Karpas-422 (cell line): ENCODE data around the gene CAND2. TPM values are rescaled to one million over a fixed set of nuclear protein-coding genes. Genes with fewer than 3 reads are reported as not detected.
A peak's percentile ranks its signal among the peaks of the same experiment; 100 is the strongest.

Experiments used
- DNase-seq: peaks from one replicate; pipeline ENCODE4 v3.0.0-alpha.2; 2015
- H2AFZ ChIP-seq: fragments of 200-600 bp; sonication (generic); 2 replicates; pipeline ENCODE4 v1.6.1; 2014; ENCODE audit warnings: antibody characterized with exemption, low read length, mixed read lengths
- H3K27ac ChIP-seq: fragments of 200-600 bp; sonication (generic); 2 replicates; pipeline ENCODE4 v1.5.1; 2014; ENCODE audit warnings: mild to moderate bottlenecking, low read length, moderate library complexity
- H3K27me3 ChIP-seq: fragments of 200-600 bp; sonication (generic); 2 replicates; pipeline ENCODE4 v1.6.1; 2014; ENCODE audit warnings: low read length, mixed read lengths
- H3K36me3 ChIP-seq: fragments of 200-600 bp; sonication (generic); 2 replicates; pipeline ENCODE4 v1.6.1; 2014; ENCODE audit warnings: low read length, mixed read lengths; ENCODE audit not compliant: insufficient read depth
- H3K4me1 ChIP-seq: fragments of 200-600 bp; sonication (generic); 2 replicates; pipeline ENCODE4 v1.6.1; 2014; ENCODE audit warnings: mild to moderate bottlenecking, low read length, mixed read lengths
- H3K4me2 ChIP-seq: fragments of 200-600 bp; sonication (generic); 2 replicates; pipeline ENCODE4 v1.6.1; 2014; ENCODE audit warnings: low read length, low read depth, mild to moderate bottlenecking; ENCODE audit not compliant: poor library complexity, severe bottlenecking
- H3K4me3 ChIP-seq: fragments of 200-600 bp; sonication (generic); 2 replicates; pipeline ENCODE4 v1.5.1; 2014; ENCODE audit warnings: mild to moderate bottlenecking, antibody characterized with exemption, low read length, mixed read lengths
- H3K79me2 ChIP-seq: fragments of 200-600 bp; sonication (generic); 2 replicates; pipeline ENCODE4 v1.6.1; 2014; ENCODE audit warnings: mild to moderate bottlenecking, low read length, mixed read lengths
- H3K9ac ChIP-seq: fragments of 200-600 bp; sonication (generic); 2 replicates; pipeline ENCODE4 v1.6.0; 2014; ENCODE audit warnings: low read length
- H3K9me2 ChIP-seq: fragments of 200-600 bp; sonication (generic), shearing (Covaris generic); replicated peaks from 2 replicates; pipeline ENCODE4 v1.6.0; 2014; ENCODE audit warnings: mild to moderate bottlenecking, low read length, moderate library complexity; ENCODE audit not compliant: insufficient read depth
- H3K9me3 ChIP-seq: fragments of 300-700, 200-600 bp; sonication (generic); 2 replicates; pipeline ENCODE4 v1.6.1; 2014; ENCODE audit warnings: low read length, mixed read lengths
- H4K20me1 ChIP-seq: fragments of 200-600 bp; sonication (generic); 2 replicates; pipeline ENCODE4 v1.6.1; 2014; ENCODE audit warnings: mild to moderate bottlenecking, antibody characterized with exemption, low read length, low read depth; ENCODE audit not compliant: insufficient read depth
- total RNA-seq: library from RNA; depleted of rRNA; stranded (reverse); fragments of >200 nt; shearing (Covaris generic); gene quantifications from 2 replicates; pipeline ENCODE4 v1.2.3, GENCODE V29; 2014; ENCODE audit warnings: low replicate concordance

CAND2 gene
- total RNA-seq, 1 experiment from 2014 or later = 13.0 TPM

- peak overlapping the region; percentile 65 for H3K4me3 ChIP-seq
These were observed 2.2 kb downstream of the CAND2 start for GRCh38 chr3:12798559-12799179.

GRCh38 chr3:12799525-12800440, 3.3 kb downstream of the CAND2 start:
- Histone ChIP-seq H3K36me3 (0 out of 2 replicates have a peak, but pooled peaks cover 3% of the 10 kb centered on the region), H4K20me1 (no peaks in the 10 kb centered on the region), H3K9ac (peak overlapping the region; percentile 60), H3K79me2 (0 out of 2 replicates have a peak, but pooled peaks cover 6% of the 10 kb centered on the region), H3K27me3 (no peaks in the 10 kb centered on the region), H3K27ac (peak overlapping the region; percentile 97), H3K9me3 (no peaks in the 10 kb centered on the region), H3K4me3 (no peak overlapping the region), H3K4me2 (peak overlapping the region; percentile 69), H3K4me1 (peaks cover 48% of the 10 kb centered on the region), H2AFZ (no peak overlapping the region), H3K9me2 (no peaks in the 10 kb centered on the region)
- DNase-seq = peak; percentile 51

More at GRCh38 chr3:12798559-12799179, 2.2 kb downstream of the CAND2 start:
- Histone ChIP-seq H3K4me2 (peak overlapping the region; percentile 69), H3K4me1 (peaks cover 43% of the 10 kb centered on the region), H4K20me1 (no peaks in the 10 kb centered on the region), H3K9ac (peak overlapping the region; percentile 60), H3K9me2 (no peaks in the 10 kb centered on the region), H3K79me2 (0 out of 2 replicates have a peak, but pooled peaks cover 6% of the 10 kb centered on the region), H3K36me3 (0 out of 2 replicates have a peak, but pooled peaks cover 3% of the 10 kb centered on the region), H3K27me3 (no peaks in the 10 kb centered on the region), H3K27ac (peak overlapping the region; percentile 97), H3K9me3 (no peaks in the 10 kb centered on the region), H2AFZ (no peak overlapping the region)
- DNase-seq = no peak

DNA sequence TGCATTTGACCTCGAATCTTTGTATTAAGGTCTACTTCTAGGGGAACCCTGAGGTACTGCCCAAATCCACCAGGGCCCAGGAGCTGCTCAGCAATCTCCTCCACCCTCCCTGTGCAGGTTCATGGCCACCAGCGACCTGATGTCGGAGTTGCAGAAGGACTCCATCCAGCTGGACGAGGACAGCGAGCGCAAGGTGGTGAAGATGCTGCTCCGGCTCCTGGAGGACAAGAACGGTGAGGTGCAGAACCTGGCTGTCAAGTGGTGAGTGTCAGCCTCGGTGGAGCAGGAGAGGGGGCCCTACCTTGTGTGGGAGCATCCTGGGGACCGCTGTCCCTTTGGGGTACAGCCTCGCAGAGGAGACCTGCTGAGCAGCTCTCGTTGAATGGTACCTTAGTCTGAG, 6.9 kb downstream of the CAND2 start:
- Histone ChIP-seq H2AFZ (no peak overlapping the region), H3K4me3 (no peak overlapping the region), H3K4me2 (no peak overlapping the region), H3K36me3 (peaks cover 21% of the 10 kb centered on the region), H3K79me2 (0 out of 2 replicates have a peak, but pooled peaks cover 6% of the 10 kb centered on the region), H3K27ac (no peak overlapping the region), H3K27me3 (no peaks in the 10 kb centered on the region), H3K4me1 (peaks cover 40% of the 10 kb centered on the region), H3K9ac (no peak overlapping the region), H3K9me2 (no peaks in the 10 kb centered on the region), H3K9me3 (no peaks in the 10 kb centered on the region), H4K20me1 (no peaks in the 10 kb centered on the region)
- DNase-seq = no peak

DNA sequence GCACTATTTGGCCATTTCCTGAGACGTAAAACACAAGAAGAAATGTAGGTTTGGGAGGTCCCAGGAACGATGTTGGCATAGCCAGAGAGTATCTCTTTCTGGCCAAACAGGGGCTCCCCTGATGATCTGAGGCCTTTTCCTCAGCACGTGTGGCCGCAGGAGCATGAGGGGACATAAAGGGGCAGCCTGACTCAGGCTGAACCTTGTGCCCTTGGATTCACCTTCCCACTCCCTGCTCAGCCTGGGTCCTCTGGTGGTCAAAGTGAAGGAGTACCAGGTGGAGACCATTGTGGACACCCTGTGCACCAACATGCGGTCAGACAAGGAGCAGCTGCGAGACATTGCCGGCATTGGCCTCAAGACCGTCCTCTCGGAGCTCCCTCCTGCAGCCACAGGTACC, 10.6 kb downstream of the CAND2 start:
- no peaks in the 10 kb centered on the region for H3K9me2 ChIP-seq
- H3K27me3 ChIP-seq = no peaks in the 10 kb centered on the region
- no peak for DNase-seq
- no peaks in the 10 kb centered on the region for H3K79me2 ChIP-seq
- H3K9me3 ChIP-seq = no peaks in the 10 kb centered on the region
- H3K27ac ChIP-seq = no peak overlapping the region
- no peak overlapping the region for H3K9ac ChIP-seq
- H2AFZ ChIP-seq = no peak overlapping the region
- no peaks in the 10 kb centered on the region for H4K20me1 ChIP-seq
- H3K36me3 ChIP-seq = peaks cover 18% of the 10 kb centered on the region
- peaks cover 33% of the 10 kb centered on the region for H3K4me1 ChIP-seq
- no peak overlapping the region for H3K4me3 ChIP-seq
- no peak overlapping the region for H3K4me2 ChIP-seq

GRCh38 chr3:12807601-12808359, 11.3 kb downstream of the CAND2 start:
- Histone ChIP-seq H3K9ac (no peak overlapping the region), H3K27ac (no peak overlapping the region), H3K36me3 (peaks cover 18% of the 10 kb centered on the region), H3K4me2 (no peak overlapping the region), H3K9me3 (no peaks in the 10 kb centered on the region), H4K20me1 (no peaks in the 10 kb centered on the region), H3K4me3 (no peak overlapping the region), H3K4me1 (peaks cover 33% of the 10 kb centered on the region), H3K9me2 (no peaks in the 10 kb centered on the region), H3K79me2 (no peaks in the 10 kb centered on the region), H3K27me3 (no peaks in the 10 kb centered on the region), H2AFZ (no peak overlapping the region)
- DNase-seq = no peak

- Histone ChIP-seq H3K4me3 (no peak overlapping the region), H3K27ac (peak overlapping the region; percentile 14; the same call in 1 of the 2 replicates), H2AFZ (no peak overlapping the region), H3K9me2 (no peaks in the 10 kb centered on the region), H3K36me3 (peaks cover 18% of the 10 kb centered on the region), H3K27me3 (no peaks in the 10 kb centered on the region), H3K9me3 (no peaks in the 10 kb centered on the region), H3K4me1 (peaks cover 33% of the 10 kb centered on the region), H3K4me2 (no peak overlapping the region), H3K79me2 (no peaks in the 10 kb centered on the region), H3K9ac (no peak overlapping the region), H4K20me1 (no peaks in the 10 kb centered on the region)
- no peak for DNase-seq
These were observed 12.1 kb downstream of the CAND2 start for GRCh38 chr3:12808587-12808986.

- no peak overlapping the region for H2AFZ ChIP-seq
These were observed 12.5 kb downstream of the CAND2 start for GRCh38 chr3:12809001-12809400.

More at GRCh38 chr3:12809001-12809400, 12.5 kb downstream of the CAND2 start:
- Histone ChIP-seq H3K4me1 (peaks cover 33% of the 10 kb centered on the region), H3K79me2 (no peaks in the 10 kb centered on the region), H3K9me3 (no peaks in the 10 kb centered on the region), H3K36me3 (peaks cover 18% of the 10 kb centered on the region), H3K9ac (no peak overlapping the region), H3K4me2 (no peak overlapping the region), H3K27me3 (no peaks in the 10 kb centered on the region), H3K4me3 (no peak overlapping the region), H3K9me2 (no peaks in the 10 kb centered on the region), H3K27ac (0 out of 2 replicates have a peak overlapping the region, but pooled peaks have one; percentile 29), H4K20me1 (no peaks in the 10 kb centered on the region)
- DNase-seq = no peak
